Thyroid gland (tissue), 4 donors: ENCODE measurements around the gene ADAMTSL1. TPM values are rescaled to one million over a fixed set of nuclear protein-coding genes. Genes with fewer than 3 reads are reported as not detected.

Experiments used
- DNase-seq, 2 donors: peaks; one replicate each; pipeline ENCODE4 v3.0.0-alpha.2; 2019
- H3K27ac ChIP-seq, 3 donors: fragments of 200-600 bp; sonication (generic); 1 replicate in 2 of 3; 2 replicates in 1 of 3; pipeline ENCODE4 v1.5.1; 2016 to 2019; ENCODE audit warnings: mild to moderate bottlenecking in 1 of 3, moderate library complexity in 1 of 3
- H3K27me3 ChIP-seq: fragments of 200-600 bp; sonication (generic); one replicate; pipeline ENCODE4 v1.5.1; 2019
- H3K36me3 ChIP-seq, 2 donors: fragments of 200-600 bp; sonication (generic); one replicate each; pipeline ENCODE4 v1.5.1; 2016 to 2019
- H3K4me1 ChIP-seq, 2 donors: fragments of 200-600 bp; sonication (generic); one replicate each; pipeline ENCODE4 v1.5.1; 2017 to 2019
- H3K4me3 ChIP-seq, 3 donors: fragments of 200-600 bp; sonication (generic); replicated peaks in 1 of 3; 1 replicate in 2 of 3; 2 replicates in 1 of 3; pipeline ENCODE4 v1.5.1; 2016; ENCODE audit warnings: mild to moderate bottlenecking in 1 of 3
- H3K9me3 ChIP-seq: fragments of 200-600 bp; sonication (generic); one replicate; pipeline ENCODE4 v1.5.1; 2017
- CTCF ChIP-seq, 6 experiments: fragments of 200-600 bp in 3 of 6; fragments of 450-650 bp in 3 of 6; sonication (generic) in 3 of 6; IDR thresholded peaks; one replicate each; pipeline ENCODE4 v1.5.1; 2016 to 2019; ENCODE audit warnings: antibody characterized with exemption in 6 of 6, mild to moderate bottlenecking in 2 of 6, inconsistent platforms in 1 of 6, moderate library complexity in 1 of 6
- POLR2A ChIP-seq, 2 donors: fragments of 450-650 bp; IDR thresholded peaks; one replicate each; pipeline ENCODE4 v1.6.1; 2017; ENCODE audit warnings: antibody characterized with exemption in 2 of 2, mild to moderate bottlenecking in 2 of 2, moderate library complexity in 1 of 2
- WGBS, 2 donors: methylation state at CpG; one replicate each; pipeline ENCODE4 v1.1.5; 2017; 5-methylcytosine and 5-hydroxymethylcytosine counted together
- intact Hi-C: fragments of 100-400 bp; cut with DNase I; formaldehyde crosslinking; loops from one replicate; pipeline ENCODE4 v1.15.1; 2023
- total RNA-seq, 4 donors: library from RNA; depleted of rRNA; stranded (reverse); fragments of >200 nt; gene quantifications; one replicate each; pipeline ENCODE4 v1.2.3, GENCODE V29; 2016

The ADAMTSL1 gene
- total RNA-seq, 4 donors from 2014 or later = 1.6 to 9.0 (median 4.8) TPM

- no peak overlapping the region for H3K27ac ChIP-seq
- H3K27me3 ChIP-seq = no peaks in the 10 kb centered on the region
- TF ChIP-seq CTCF (IDR thresholded peaks at IDR 0.05) = no peak
- TF ChIP-seq POLR2A (IDR thresholded peaks at IDR 0.05) = no peak
- peaks cover 18 to 19% of the 10 kb centered on the region in 2 donors for H3K4me1 ChIP-seq
- 66 to 74% methylated on average over 7 of the region's 7 CpGs for WGBS, 2 donors
- intact Hi-C loops = no loop called here
- H3K9me3 ChIP-seq = no peaks in the 10 kb centered on the region
- no peaks in the 10 kb centered on the region for H3K36me3 ChIP-seq
- H3K4me3 ChIP-seq = no peak overlapping the region
- DNase-seq = no peak
These were observed 447.6 kb downstream of the ADAMTSL1 start for GRCh38 chr9:18921366-18922075.

GRCh38 chr9:18922161-18922885 lies 448.4 kb downstream of the ADAMTSL1 start:
- WGBS, 2 donors = 83 to 85% methylated on average over 8 of the region's 8 CpGs
- H3K4me1 ChIP-seq = peaks cover 18 to 19% of the 10 kb centered on the region in 2 donors
- H3K36me3 ChIP-seq = no peaks in the 10 kb centered on the region
- no peak overlapping the region for H3K4me3 ChIP-seq
- no peaks in the 10 kb centered on the region for H3K27me3 ChIP-seq
- no peaks in the 10 kb centered on the region for H3K9me3 ChIP-seq
- no peak overlapping the region for H3K27ac ChIP-seq
- no peak for DNase-seq
- TF ChIP-seq CTCF (IDR thresholded peaks at IDR 0.05) = no peak
- TF ChIP-seq POLR2A (IDR thresholded peaks at IDR 0.05) = no peak
- intact Hi-C loops = no loop called here

- no peaks in the 10 kb centered on the region for H3K9me3 ChIP-seq
- no peaks in the 10 kb centered on the region for H3K27me3 ChIP-seq
- TF ChIP-seq POLR2A (IDR thresholded peaks at IDR 0.05) = no peak
- no peak for TF ChIP-seq CTCF (IDR thresholded peaks at IDR 0.05)
- peaks cover 18 to 19% of the 10 kb centered on the region in 2 donors for H3K4me1 ChIP-seq
- 31 to 47% methylated on average over 2 of the region's 2 CpGs for WGBS, 2 donors
- H3K27ac ChIP-seq = no peak overlapping the region
- H3K4me3 ChIP-seq = no peak overlapping the region
- DNase-seq = no peak
- no peaks in the 10 kb centered on the region for H3K36me3 ChIP-seq
- intact Hi-C loops = no loop called here
These were observed 449.2 kb downstream of the ADAMTSL1 start for GRCh38 chr9:18923167-18923566.

GRCh38 chr9:18923671-18924430 lies 449.9 kb downstream of the ADAMTSL1 start:
- DNase-seq = no peak
- intact Hi-C loops = no loop called here
- Histone ChIP-seq H3K36me3 (no peaks in the 10 kb centered on the region), H3K27ac (no peak overlapping the region), H3K9me3 (no peaks in the 10 kb centered on the region), H3K4me3 (no peak overlapping the region), H3K27me3 (no peaks in the 10 kb centered on the region), H3K4me1 (peaks cover 18 to 19% of the 10 kb centered on the region in 2 donors)
- TF ChIP-seq POLR2A (IDR thresholded peaks at IDR 0.05) = no peak
- TF ChIP-seq CTCF (IDR thresholded peaks at IDR 0.05) = no peak
- 90 to 97% methylated on average over 6 of the region's 6 CpGs for WGBS, 2 donors
